ENCODE results near the gene GFRA1.

The GFRA1 gene

DNA sequence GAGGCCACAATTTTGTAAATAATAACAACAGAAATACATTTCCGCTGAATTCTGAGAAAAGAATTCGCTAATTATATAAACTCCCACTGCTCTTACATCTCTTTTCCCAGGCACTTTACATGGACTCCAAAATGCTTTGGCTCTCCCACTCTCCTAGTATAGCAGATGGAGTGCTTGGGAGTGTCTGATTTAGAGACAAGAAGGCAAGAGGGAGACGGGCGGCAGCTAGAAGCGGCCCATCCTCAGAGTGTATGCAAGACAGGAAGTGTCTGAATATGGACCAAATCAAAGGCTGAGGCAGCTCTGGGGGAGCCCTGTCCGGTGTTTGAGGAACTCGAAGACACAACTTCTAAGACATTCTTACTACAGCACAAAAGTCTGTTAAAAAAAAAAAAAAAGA lies 212.1 kb downstream of the GFRA1 start:
- Histone ChIP-seq H3K4me1 (ENCODE audit: control insufficient read depth in 1 of 2, insufficient read depth in 1 of 2, low read depth in 1 of 2, low read length in 1 of 2) (no peaks in the 10 kb centered on the region), H3K4me3 (ENCODE audit: low read depth in 1 of 2, low read length in 1 of 2) (no peak overlapping the region), H3K27ac (no peak overlapping the region), H3K27me3 (peaks cover 7% of the 10 kb centered on the region), H3K9me3 (no peaks in the 10 kb centered on the region), H3K36me3 (no peaks in the 10 kb centered on the region)
- TF ChIP-seq, protein P1, sequence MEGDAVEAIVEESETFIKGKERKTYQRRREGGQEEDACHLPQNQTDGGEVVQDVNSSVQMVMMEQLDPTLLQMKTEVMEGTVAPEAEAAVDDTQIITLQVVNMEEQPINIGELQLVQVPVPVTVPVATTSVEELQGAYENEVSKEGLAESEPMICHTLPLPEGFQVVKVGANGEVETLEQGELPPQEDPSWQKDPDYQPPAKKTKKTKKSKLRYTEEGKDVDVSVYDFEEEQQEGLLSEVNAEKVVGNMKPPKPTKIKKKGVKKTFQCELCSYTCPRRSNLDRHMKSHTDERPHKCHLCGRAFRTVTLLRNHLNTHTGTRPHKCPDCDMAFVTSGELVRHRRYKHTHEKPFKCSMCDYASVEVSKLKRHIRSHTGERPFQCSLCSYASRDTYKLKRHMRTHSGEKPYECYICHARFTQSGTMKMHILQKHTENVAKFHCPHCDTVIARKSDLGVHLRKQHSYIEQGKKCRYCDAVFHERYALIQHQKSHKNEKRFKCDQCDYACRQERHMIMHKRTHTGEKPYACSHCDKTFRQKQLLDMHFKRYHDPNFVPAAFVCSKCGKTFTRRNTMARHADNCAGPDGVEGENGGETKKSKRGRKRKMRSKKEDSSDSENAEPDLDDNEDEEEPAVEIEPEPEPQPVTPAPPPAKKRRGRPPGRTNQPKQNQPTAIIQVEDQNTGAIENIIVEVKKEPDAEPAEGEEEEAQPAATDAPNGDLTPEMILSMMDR (IDR thresholded peaks at IDR 0.05) = no peak

DNA sequence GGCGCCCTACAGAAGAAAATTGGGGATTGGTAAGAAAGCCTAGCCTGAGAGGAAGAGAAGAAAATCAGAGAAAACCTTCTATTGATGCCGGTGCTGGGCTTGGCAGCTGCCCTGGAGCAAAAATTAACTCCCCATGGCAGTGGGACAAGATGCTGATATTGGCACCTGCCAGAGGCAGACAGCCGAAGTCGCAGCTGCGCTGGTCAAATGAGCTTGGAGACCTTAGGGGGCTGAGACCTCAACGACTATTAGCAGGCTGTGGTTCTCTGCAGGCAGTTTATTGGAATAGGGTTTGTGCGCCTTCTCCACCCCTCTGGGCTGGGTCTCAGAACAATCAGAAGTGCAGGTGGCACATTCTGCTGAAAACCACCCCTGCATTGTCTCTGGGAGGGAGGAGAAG lies 213.7 kb downstream of the GFRA1 start:
- no peaks in the 10 kb centered on the region for H3K9me3 ChIP-seq
- no peaks in the 10 kb centered on the region for H3K4me1 ChIP-seq (ENCODE audit: control insufficient read depth in 1 of 2, insufficient read depth in 1 of 2, low read depth in 1 of 2, low read length in 1 of 2)
- no peak overlapping the region for H3K4me3 ChIP-seq (ENCODE audit: low read depth in 1 of 2, low read length in 1 of 2)
- no peak overlapping the region for H3K27ac ChIP-seq
- TF ChIP-seq, protein P1 (IDR thresholded peaks at IDR 0.05) = no peak
- H3K27me3 ChIP-seq = peaks cover 7% of the 10 kb centered on the region
- no peaks in the 10 kb centered on the region for H3K36me3 ChIP-seq

DNA sequence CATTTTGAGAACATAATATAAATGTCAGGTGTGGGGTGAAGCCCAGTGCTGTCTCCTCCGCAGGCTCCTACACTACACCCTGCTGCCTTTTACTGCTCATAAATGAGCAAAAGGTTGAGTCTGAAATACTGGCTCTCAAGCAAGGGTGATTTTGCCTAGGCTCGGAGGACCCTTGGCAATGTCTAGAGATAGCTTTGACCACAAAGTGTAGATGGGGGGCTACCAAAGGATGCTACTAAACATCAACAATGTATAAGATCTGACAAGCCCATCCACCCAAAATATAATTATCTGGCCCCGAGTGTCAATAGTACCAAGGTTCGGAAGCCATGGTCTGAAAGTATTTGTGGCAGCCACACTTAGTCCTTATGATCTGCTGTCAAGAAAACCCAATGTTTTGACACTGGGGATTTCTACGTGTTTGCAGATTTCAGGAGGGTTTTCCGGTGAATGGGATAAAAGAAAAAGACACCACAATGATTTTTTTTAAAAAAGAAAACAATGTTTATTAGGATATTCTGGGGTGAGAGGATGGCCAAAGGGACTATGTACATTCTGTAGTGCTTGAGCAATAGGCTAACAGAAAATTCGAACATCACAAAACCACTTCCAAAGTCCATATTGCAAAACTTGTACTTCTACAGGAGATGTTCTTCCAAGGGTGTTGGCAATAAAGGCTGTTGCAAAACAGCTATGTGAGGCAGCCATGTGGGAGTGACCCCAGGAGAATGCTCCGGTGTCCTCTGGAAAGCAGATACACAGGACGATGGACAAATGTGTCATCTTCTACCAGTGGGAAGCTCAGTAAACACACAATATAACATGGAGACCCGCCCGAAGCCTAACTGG lies 216.3 kb downstream of the GFRA1 start:
- Histone ChIP-seq H3K4me1 (ENCODE audit: control insufficient read depth in 1 of 2, insufficient read depth in 1 of 2, low read depth in 1 of 2, low read length in 1 of 2) (no peaks in the 10 kb centered on the region), H3K9me3 (no peaks in the 10 kb centered on the region), H3K27ac (no peak overlapping the region), H3K4me3 (ENCODE audit: low read depth in 1 of 2, low read length in 1 of 2) (no peak overlapping the region), H3K27me3 (no peaks in the 10 kb centered on the region), H3K36me3 (no peaks in the 10 kb centered on the region)
- TF ChIP-seq, protein P1 (IDR thresholded peaks at IDR 0.05) = no peak

DNA sequence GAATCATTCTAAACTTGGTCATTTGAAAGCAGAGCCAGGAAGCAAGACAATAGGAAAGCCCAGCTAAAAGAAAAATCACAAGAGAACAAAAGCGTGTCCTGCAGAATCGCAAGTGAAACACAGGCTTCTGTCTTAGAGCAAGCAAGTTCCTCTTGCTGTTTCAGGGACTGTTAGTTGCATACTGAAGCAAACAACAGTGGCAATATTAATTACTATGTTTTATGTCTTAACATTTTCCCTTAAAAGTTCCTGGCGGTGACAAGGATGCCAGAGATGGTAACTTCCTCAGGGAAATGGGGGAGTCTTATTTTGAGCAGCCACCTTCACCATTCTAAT lies 217.1 kb downstream of the GFRA1 start:
- Histone ChIP-seq H3K4me3 (ENCODE audit: low read depth in 1 of 2, low read length in 1 of 2) (no peak overlapping the region), H3K4me1 (ENCODE audit: control insufficient read depth in 1 of 2, insufficient read depth in 1 of 2, low read depth in 1 of 2, low read length in 1 of 2) (no peaks in the 10 kb centered on the region), H3K9me3 (no peaks in the 10 kb centered on the region), H3K27me3 (no peaks in the 10 kb centered on the region), H3K36me3 (no peaks in the 10 kb centered on the region), H3K27ac (no peak overlapping the region)
- TF ChIP-seq, protein P1 (IDR thresholded peaks at IDR 0.05) = no peak

DNA sequence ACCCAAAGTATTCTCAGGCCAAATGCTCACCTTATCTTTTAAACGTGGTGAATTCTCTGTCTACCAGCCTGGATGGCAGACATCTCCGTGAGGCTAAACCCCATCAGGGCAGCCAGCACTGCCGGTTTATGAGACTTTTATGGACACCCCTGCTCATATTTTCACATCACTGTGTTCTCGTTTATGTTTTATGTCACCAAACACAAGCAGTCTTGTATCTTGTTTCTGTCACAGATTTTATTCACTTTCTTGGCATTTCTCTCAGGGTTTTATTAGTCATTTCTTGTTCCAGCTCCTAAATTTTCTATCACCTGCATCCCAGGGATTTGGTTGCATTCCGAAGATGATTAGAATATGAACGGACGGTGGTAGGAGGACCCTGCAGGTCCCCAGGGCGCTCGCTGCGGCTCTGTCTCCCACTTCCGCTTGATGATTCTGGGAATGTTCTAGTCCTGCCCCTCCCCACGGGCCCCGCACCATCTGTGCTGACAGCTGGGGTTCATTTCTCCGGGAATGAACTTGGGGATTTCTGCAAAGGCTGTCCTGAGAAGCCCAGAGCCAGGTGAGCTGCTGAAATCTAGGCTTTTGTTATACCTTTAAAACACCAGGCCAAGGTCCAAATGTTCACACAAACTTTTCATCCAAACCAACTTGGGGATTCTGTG lies 217.6 kb downstream of the GFRA1 start:
- TF ChIP-seq, protein P1 (IDR thresholded peaks at IDR 0.05) = no peak
- H3K36me3 ChIP-seq = no peaks in the 10 kb centered on the region
- no peaks in the 10 kb centered on the region for H3K9me3 ChIP-seq
- no peaks in the 10 kb centered on the region for H3K27me3 ChIP-seq
- no peak overlapping the region for H3K4me3 ChIP-seq (ENCODE audit: low read depth in 1 of 2, low read length in 1 of 2)
- H3K27ac ChIP-seq = no peak overlapping the region
- no peaks in the 10 kb centered on the region for H3K4me1 ChIP-seq (ENCODE audit: control insufficient read depth in 1 of 2, insufficient read depth in 1 of 2, low read depth in 1 of 2, low read length in 1 of 2)

Measured in neutrophil (primary cell).